ENCODE measurements around the gene CROCC. TPM values are rescaled to one million over a fixed set of nuclear protein-coding genes. Genes with fewer than 3 reads are reported as not detected.
"Not testable (repeated sequence)": the region's sequence is repeated elsewhere in the genome, so short reads cannot be mapped to it uniquely, and the experiment has no call there.

CROCC gene
- polyA plus RNA-seq (2013), result 6.2 TPM in 2 replicates

GRCh38 chr1:16921391-16922185, at the start of gene CROCC:
Gene CROCC, plus strand, starts transcription at chr1:16921931. Its CDS starts 88 bp downstream, at chr1:16922019.
- H3K18ac ChIP-seq (ENCODE audit: low read length), result no peak within 1 kb of the TSS
- H3K9ac ChIP-seq (ENCODE audit: low read length), result no peak within 1 kb of the TSS
- H3K9me3 ChIP-seq (ENCODE audit: insufficient read depth, low read depth, low read length), result peaks cover 2% of the 10 kb centered on the region
- no peak within 1 kb of the TSS for H2AK5ac ChIP-seq (ENCODE audit: low read length)
- no peak within 1 kb of the TSS for H2BK5ac ChIP-seq (ENCODE audit: low read depth, low read length, poor library complexity)
- no peaks in the 10 kb centered on the region for H3K27me3 ChIP-seq (ENCODE audit: insufficient read depth, low read length)
- no peak within 1 kb of the TSS for H4K12ac ChIP-seq (ENCODE audit: low read depth, low read length)
- H3K4ac ChIP-seq (ENCODE audit: low read depth, low read length), result no peak within 1 kb of the TSS
- DNase-seq, result no peak
- H3K79me1 ChIP-seq (ENCODE audit: low read length), result no peaks in the 10 kb centered on the region
- no peak within 1 kb of the TSS for H2BK12ac ChIP-seq (ENCODE audit: low read length)
- no peak within 1 kb of the TSS for H3K23ac ChIP-seq (ENCODE audit: low read length)
- no peak within 1 kb of the TSS for H2BK120ac ChIP-seq (ENCODE audit: insufficient read depth, low read length, poor library complexity)
- H3K79me2 ChIP-seq (ENCODE audit: control insufficient read depth, insufficient read depth, low read length, poor library complexity), result no peaks in the 10 kb centered on the region
- H4K8ac ChIP-seq (ENCODE audit: low read depth, low read length), result no peak within 1 kb of the TSS
- H3K27ac ChIP-seq (ENCODE audit: low read depth, low read length), result no peak within 1 kb of the TSS
- peak within 1 kb of the TSS; percentile 5 for H2AFZ ChIP-seq (ENCODE audit: insufficient read depth, low read length, poor library complexity)
- WGBS (ENCODE audit: extremely low coverage, insufficient coverage, insufficient read length), result no CpG with 5 or more reads among the region's 17 CpGs
- peak within 1 kb of the TSS; percentile 71 for H3K4me2 ChIP-seq (ENCODE audit: low read length)
- no peak within 1 kb of the TSS for H3K4me3 ChIP-seq (ENCODE audit: low read depth, low read length)
- H3K4me1 ChIP-seq (ENCODE audit: control insufficient read depth in 1 of 2, insufficient read depth in 2 of 2, low read length in 2 of 2), result peaks cover 0 to 7% of the 10 kb centered on the region in 2 experiments
- H3K36me3 ChIP-seq (ENCODE audit: control insufficient read depth in 1 of 2, insufficient read depth in 2 of 2, low read length in 2 of 2), result no peaks in the 10 kb centered on the region
- no peak within 1 kb of the TSS for H4K91ac ChIP-seq (ENCODE audit: low read depth, low read length)
- no peak within 1 kb of the TSS for H3K14ac ChIP-seq (ENCODE audit: low read length)

GRCh38 chr1:16872152-16873075, 49.3 kb upstream of the CROCC start:
- not testable (repeated sequence) for H2BK5ac ChIP-seq (ENCODE audit: low read depth, low read length, poor library complexity); H3K79me2 ChIP-seq (ENCODE audit: control insufficient read depth, insufficient read depth, low read length, poor library complexity); H2BK12ac ChIP-seq (ENCODE audit: low read length); H3K36me3 ChIP-seq (ENCODE audit: control insufficient read depth in 1 of 2, insufficient read depth in 2 of 2, low read length in 2 of 2); H3K4me1 ChIP-seq (ENCODE audit: control insufficient read depth in 1 of 2, insufficient read depth in 2 of 2, low read length in 2 of 2); H3K27ac ChIP-seq (ENCODE audit: low read depth, low read length); H3K79me1 ChIP-seq (ENCODE audit: low read length); H3K23ac ChIP-seq (ENCODE audit: low read length); H4K12ac ChIP-seq (ENCODE audit: low read depth, low read length); H3K4ac ChIP-seq (ENCODE audit: low read depth, low read length); H2BK120ac ChIP-seq (ENCODE audit: insufficient read depth, low read length, poor library complexity); H4K91ac ChIP-seq (ENCODE audit: low read depth, low read length); H3K27me3 ChIP-seq (ENCODE audit: insufficient read depth, low read length); H4K8ac ChIP-seq (ENCODE audit: low read depth, low read length); H2AK5ac ChIP-seq (ENCODE audit: low read length); H3K9ac ChIP-seq (ENCODE audit: low read length); H3K9me3 ChIP-seq (ENCODE audit: insufficient read depth, low read depth, low read length); H3K18ac ChIP-seq (ENCODE audit: low read length)
- peak overlapping the region; percentile 73 for H3K4me2 ChIP-seq (ENCODE audit: low read length)
- no CpG with 5 or more reads among the region's 66 CpGs for WGBS (ENCODE audit: extremely low coverage, insufficient coverage, insufficient read length)
- H3K14ac ChIP-seq (ENCODE audit: low read length), result peak overlapping the region; percentile 4
- DNase-seq, result peak; percentile 23 to 51
- peak overlapping the region; percentile 61 for H3K4me3 ChIP-seq (ENCODE audit: low read depth, low read length)
- peak overlapping the region; percentile 38 for H2AFZ ChIP-seq (ENCODE audit: insufficient read depth, low read length, poor library complexity)

GRCh38 chr1:16873076-16873879, 48.5 kb upstream of the CROCC start:
- H2AK5ac ChIP-seq (ENCODE audit: low read length); H4K12ac ChIP-seq (ENCODE audit: low read depth, low read length); H3K79me1 ChIP-seq (ENCODE audit: low read length); H2AFZ ChIP-seq (ENCODE audit: insufficient read depth, low read length, poor library complexity); H3K79me2 ChIP-seq (ENCODE audit: control insufficient read depth, insufficient read depth, low read length, poor library complexity); H3K4me1 ChIP-seq (ENCODE audit: control insufficient read depth in 1 of 2, insufficient read depth in 2 of 2, low read length in 2 of 2); H3K14ac ChIP-seq (ENCODE audit: low read length); H4K91ac ChIP-seq (ENCODE audit: low read depth, low read length); H2BK5ac ChIP-seq (ENCODE audit: low read depth, low read length, poor library complexity); H3K27me3 ChIP-seq (ENCODE audit: insufficient read depth, low read length); H2BK120ac ChIP-seq (ENCODE audit: insufficient read depth, low read length, poor library complexity); H3K27ac ChIP-seq (ENCODE audit: low read depth, low read length); H3K9ac ChIP-seq (ENCODE audit: low read length); H2BK12ac ChIP-seq (ENCODE audit: low read length); H3K4me3 ChIP-seq (ENCODE audit: low read depth, low read length); H3K23ac ChIP-seq (ENCODE audit: low read length); H3K18ac ChIP-seq (ENCODE audit: low read length); H3K36me3 ChIP-seq (ENCODE audit: control insufficient read depth in 1 of 2, insufficient read depth in 2 of 2, low read length in 2 of 2); H4K8ac ChIP-seq (ENCODE audit: low read depth, low read length); H3K9me3 ChIP-seq (ENCODE audit: insufficient read depth, low read depth, low read length); H3K4ac ChIP-seq (ENCODE audit: low read depth, low read length): not testable (repeated sequence)
- H3K4me2 ChIP-seq (ENCODE audit: low read length), result peak overlapping the region; percentile 64
- no CpG with 5 or more reads among the region's 52 CpGs for WGBS (ENCODE audit: extremely low coverage, insufficient coverage, insufficient read length)
- DNase-seq, result peak in 1 of 2 donors; percentile 53

Measured in trophoblast cell (in vitro differentiated cells and primary cell).